ENCODE results near the gene CIDEB.

CIDEB gene

GRCh38 chr14:24286996-24287395, 20.8 kb downstream of the CIDEB start:
- no peak for DNase-seq

- DNase-seq, result no peak
These were observed 22.4 kb downstream of the CIDEB start for GRCh38 chr14:24285351-24285750.

- no peak for DNase-seq
These were observed 23.2 kb downstream of the CIDEB start for GRCh38 chr14:24284501-24285035.

GRCh38 chr14:24283796-24284460, 23.8 kb downstream of the CIDEB start:
- no peak for DNase-seq

- no peak for DNase-seq
These were observed 25.0 kb downstream of the CIDEB start for GRCh38 chr14:24282736-24283135.

- no peak for DNase-seq
These were observed 26.1 kb downstream of the CIDEB start for GRCh38 chr14:24281636-24282035.

- DNase-seq, result no peak
These were observed 26.8 kb downstream of the CIDEB start for GRCh38 chr14:24280797-24281460.

GRCh38 chr14:24279301-24280186, 28.2 kb downstream of the CIDEB start:
- DNase-seq, result peak in 1 of 2 experiments; percentile 18

- DNase-seq, result no peak
These were observed 29.4 kb downstream of the CIDEB start for GRCh38 chr14:24278424-24278823.

- no peak for DNase-seq
These were observed 30.0 kb downstream of the CIDEB start for GRCh38 chr14:24277606-24278321.

GRCh38 chr14:24277071-24277470, 30.7 kb downstream of the CIDEB start:
- no peak for DNase-seq

- no peak for DNase-seq
These were observed 33.7 kb downstream of the CIDEB start for GRCh38 chr14:24274101-24274543.

GRCh38 chr14:24273422-24273998, 34.3 kb downstream of the CIDEB start:
- DNase-seq, result peak in 1 of 2 experiments; percentile 24

GRCh38 chr14:24272467-24272866, 35.3 kb downstream of the CIDEB start:
- DNase-seq, result no peak

GRCh38 chr14:24271834-24272263, 35.9 kb downstream of the CIDEB start:
- DNase-seq, result no peak

GRCh38 chr14:24271134-24271833, 36.5 kb downstream of the CIDEB start, which contains the start of gene RABGGTA:
RABGGTA (minus strand) TSS chr14:24271597; CDS start chr14:24271115, 482 bp downstream.
- peak; percentile 70 to 79 for DNase-seq

- peak in 1 of 2 experiments; percentile 47 for DNase-seq
These were observed 37.1 kb downstream of the CIDEB start for GRCh38 chr14:24270537-24271133.

- DNase-seq, result no peak
These were observed 37.8 kb downstream of the CIDEB start for GRCh38 chr14:24269910-24270536.

- DNase-seq, result no peak
These were observed 38.4 kb downstream of the CIDEB start for GRCh38 chr14:24269368-24269767.

GRCh38 chr14:24268225-24268624, 39.6 kb downstream of the CIDEB start:
- no peak for DNase-seq
